Frontal cortex (tissue), 4 donors: ENCODE measurements around the gene MAGOHB. TPM values are rescaled to one million over a fixed set of nuclear protein-coding genes. Genes with fewer than 3 reads are reported as not detected.

Source experiments
- DNase-seq, 2 donors: peaks; one replicate each; pipeline ENCODE4 v3.0.0; 2012; ENCODE audit warnings: low spot score in 2 of 2
- FAIRE-seq: peaks from 2 replicates; lab custom pipeline; 2012; peaks lifted over from hg19 to GRCh38; lab: Jason Lieb, UNC
- total RNA-seq: library from RNA; depleted of rRNA; stranded (reverse); fragments of >200 nt; gene quantifications from one replicate; pipeline ENCODE4 v1.2.3, GENCODE V29; 2014
- donor health status: control.
- donor health status: control.
- donor health status: control.

Gene MAGOHB
- total RNA-seq, 1 donor from 2014 or later = 18.3 TPM

GRCh38 chr12:10558789-10559188, 54.6 kb downstream of the MAGOHB start:
- DNase-seq = no peak
- FAIRE-seq = no peak

- FAIRE-seq = no peak
- DNase-seq = no peak
Measured at GRCh38 chr12:10558301-10558700, 55.1 kb downstream of the MAGOHB start.

GRCh38 chr12:10557766-10558165, 55.6 kb downstream of the MAGOHB start:
- DNase-seq = no peak

GRCh38 chr12:10557329-10557728, 56.1 kb downstream of the MAGOHB start:
- FAIRE-seq (no peak), DNase-seq (no peak)

More at GRCh38 chr12:10557766-10558165, 55.6 kb downstream of the MAGOHB start:
- no peak for FAIRE-seq

GRCh38 chr12:10554756-10555481, 58.5 kb downstream of the MAGOHB start:
- no peak for FAIRE-seq
- no peak for DNase-seq

- FAIRE-seq (no peak), DNase-seq (no peak)
Measured at GRCh38 chr12:10554228-10554755, 59.1 kb downstream of the MAGOHB start.

Other genes with a start within 250 kb of the MAGOHB start
- gene KLRK1, start 223.6 kb downstream of the MAGOHB start, total RNA-seq = 0.82 TPM
- gene KLRC4, start 203.9 kb downstream of the MAGOHB start, total RNA-seq = not detected
- 2.9 TPM for gene KLRC3, start 193.0 kb downstream of the MAGOHB start, total RNA-seq
- gene KLRC2, start 177.6 kb downstream of the MAGOHB start, total RNA-seq = 2.0 TPM
- gene KLRC1, start 160.2 kb downstream of the MAGOHB start, total RNA-seq = not detected
- gene EIF2S3B, start 107.7 kb downstream of the MAGOHB start, total RNA-seq = 1.6 TPM
- gene STYK1, start 60.4 kb upstream of the MAGOHB start, total RNA-seq = 2.9 TPM
- 6.9 TPM for gene YBX3, start 109.7 kb upstream of the MAGOHB start, total RNA-seq
- 0.41 TPM for gene TAS2R7, start 189.0 kb upstream of the MAGOHB start, total RNA-seq
- under 0.01 TPM for gene TAS2R8, start 193.7 kb upstream of the MAGOHB start, total RNA-seq
- gene TAS2R9, start 196.6 kb upstream of the MAGOHB start, total RNA-seq = 0.41 TPM
- gene TAS2R10, start 212.7 kb upstream of the MAGOHB start, total RNA-seq = 2.4 TPM
- 1.2 TPM for gene PRR4, start 235.9 kb upstream of the MAGOHB start, total RNA-seq